Erythroblast (primary cell): ENCODE data around the gene GNPTG.
A peak's percentile ranks its signal among the peaks of the same experiment; 100 is the strongest.

Experiments used
- DNase-seq, 2 experiments: peaks; one replicate each; lab custom pipeline; 2025; lab: John Stamatoyannopoulos, UW
- GATA1 ChIP-seq: IDR thresholded peaks from 2 replicates; pipeline ENCODE4 v1.6.1; 2011; ENCODE audit warnings: low read depth, mild to moderate bottlenecking, control low read depth, low read length, moderate library complexity
- POLR2A ChIP-seq: IDR thresholded peaks from 2 replicates; pipeline ENCODE4 v1.6.1; 2011; ENCODE audit warnings: mild to moderate bottlenecking, low read length

GNPTG gene

DNA sequence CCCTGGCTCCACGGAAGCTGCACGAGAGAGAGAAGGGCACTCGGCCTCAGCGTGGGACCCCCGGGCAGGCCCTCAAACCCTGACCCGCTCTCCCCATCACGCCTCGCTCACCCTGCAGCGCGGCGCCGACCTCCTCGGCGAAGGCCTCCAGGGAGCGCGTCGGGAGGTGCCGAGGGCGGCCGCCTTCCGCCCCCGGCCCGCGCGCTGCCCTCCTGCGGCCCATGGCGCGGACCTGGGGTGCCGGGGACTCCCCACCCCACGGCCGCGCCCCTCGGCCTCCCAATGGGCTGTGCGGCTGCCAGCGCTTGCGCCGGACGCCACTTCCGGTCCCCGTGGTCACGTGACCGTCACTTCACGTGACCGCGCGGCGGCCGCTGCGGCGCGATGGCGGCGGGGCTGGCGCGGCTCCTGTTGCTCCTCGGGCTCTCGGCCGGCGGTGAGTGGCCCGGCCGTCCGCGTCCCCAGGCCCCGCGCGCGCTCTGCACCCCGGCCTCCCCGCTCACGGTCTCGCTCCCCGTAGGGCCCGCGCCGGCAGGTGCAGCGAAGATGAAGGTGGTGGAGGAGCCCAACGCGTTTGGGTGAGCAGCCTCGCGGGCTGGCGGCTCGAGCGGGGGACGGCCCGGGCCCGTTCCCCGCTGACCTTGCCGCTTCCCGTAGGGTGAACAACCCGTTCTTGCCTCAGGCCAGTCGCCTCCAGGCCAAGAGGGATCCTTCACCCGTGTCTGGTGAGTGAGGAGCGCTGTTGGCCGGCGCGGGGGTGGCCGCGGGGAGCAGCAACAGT is at the start of gene GNPTG, which contains the start of gene TSR3:
Gene GNPTG (plus strand): TSS at position 350 of the 781 bp plus-strand sequence. CDS start 35 bp downstream, at position 385.
Gene TSR3 (minus strand): TSS at position 297 of the 781 bp plus-strand sequence. CDS start 74 bp downstream, at position 223.
- peak; percentile 95 to 97 for DNase-seq
- TF ChIP-seq POLR2A: peak; percentile 75
- TF ChIP-seq GATA1: no peak

DNA sequence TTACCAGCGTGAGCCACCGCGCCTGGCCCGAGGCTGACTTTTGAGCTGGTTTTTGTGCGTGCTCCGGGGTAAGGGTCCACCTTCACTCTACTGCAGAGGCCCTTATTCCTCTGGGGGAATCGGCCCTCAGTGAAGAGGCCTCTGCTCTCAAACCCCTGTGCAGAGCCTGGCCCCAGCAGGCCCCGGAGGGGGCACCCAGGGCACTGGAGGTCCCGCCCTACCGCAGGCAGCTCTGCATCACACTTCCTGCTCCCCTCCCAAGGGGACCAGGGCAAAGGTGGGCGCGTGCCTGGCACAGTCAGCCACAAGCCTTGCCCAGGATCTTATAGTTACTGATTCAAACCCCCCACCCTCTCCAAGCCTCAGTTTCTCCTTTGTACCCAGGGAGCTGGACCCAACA is 45.9 kb upstream of the GNPTG start:
- no peak for DNase-seq
- TF ChIP-seq POLR2A (no peak), GATA1 (no peak)

DNA sequence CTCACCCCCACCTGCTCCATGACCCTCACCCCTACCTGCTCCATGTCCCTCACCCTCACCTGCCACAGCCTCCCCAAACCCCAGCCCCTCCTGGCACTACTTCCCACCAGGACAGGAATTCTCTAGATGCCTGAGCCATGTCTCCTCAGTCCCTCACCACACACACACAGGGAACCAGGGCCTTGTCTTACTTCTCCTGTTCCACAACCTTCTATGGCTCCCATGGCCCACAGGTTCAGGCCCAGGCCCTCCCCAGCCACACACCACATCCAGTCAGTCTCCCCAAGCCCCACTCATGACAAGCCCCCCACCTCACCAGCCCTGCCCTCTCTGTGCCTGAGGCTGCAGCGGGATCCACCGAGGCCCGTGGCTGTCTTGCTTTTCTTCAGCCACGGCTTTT is 45.4 kb upstream of the GNPTG start:
- no peak for DNase-seq
- TF ChIP-seq GATA1 (no peak), POLR2A (no peak)

DNA sequence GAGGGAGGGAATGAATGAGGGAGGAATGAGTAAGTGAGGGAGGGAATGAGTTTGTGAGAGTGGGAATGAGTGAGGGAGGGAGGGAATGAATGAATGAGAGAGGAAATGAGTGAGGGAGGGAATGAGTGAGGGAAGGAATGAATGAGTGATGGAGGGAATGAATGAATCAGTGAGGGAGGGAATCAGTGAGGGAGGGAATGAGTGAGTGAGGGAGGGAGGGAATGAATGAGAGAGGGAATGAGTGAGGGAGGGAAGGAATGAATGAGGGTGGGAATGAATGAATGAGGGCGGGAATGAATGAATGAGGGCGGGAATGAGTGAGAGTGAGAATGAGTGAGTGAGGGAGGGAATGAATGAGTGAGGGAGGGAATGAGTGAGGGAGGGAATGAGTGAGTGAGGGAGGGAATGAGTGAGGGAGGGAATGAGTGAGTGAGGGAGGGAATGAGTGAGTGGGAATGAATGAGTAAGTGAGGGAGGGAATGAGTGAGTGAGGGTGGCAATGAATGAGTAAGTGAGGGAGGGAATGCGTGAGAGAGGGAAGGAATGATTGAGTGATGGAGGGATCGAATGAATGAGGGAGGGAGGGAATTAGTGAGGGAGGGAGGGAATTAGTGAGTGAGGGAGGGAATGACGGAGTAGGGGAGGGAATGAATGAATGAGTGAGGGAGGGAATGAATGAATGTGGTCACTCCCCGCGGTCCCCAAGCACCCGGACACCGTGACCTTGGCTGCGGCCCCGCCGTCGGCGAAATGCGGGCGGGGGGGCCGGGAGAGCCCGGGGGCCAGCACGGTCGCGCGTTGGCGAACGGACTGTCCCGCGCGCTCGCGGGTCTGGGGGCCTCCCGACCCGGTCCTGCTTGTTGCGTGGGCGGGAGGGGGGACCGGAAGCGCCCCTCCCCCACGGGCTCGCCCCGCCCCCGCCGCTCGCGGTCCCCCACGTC is 43.4 kb upstream of the GNPTG start:
- TF ChIP-seq GATA1 (no peak), POLR2A (no peak)
- DNase-seq: peak in 1 of 2 experiments; percentile 92

DNA sequence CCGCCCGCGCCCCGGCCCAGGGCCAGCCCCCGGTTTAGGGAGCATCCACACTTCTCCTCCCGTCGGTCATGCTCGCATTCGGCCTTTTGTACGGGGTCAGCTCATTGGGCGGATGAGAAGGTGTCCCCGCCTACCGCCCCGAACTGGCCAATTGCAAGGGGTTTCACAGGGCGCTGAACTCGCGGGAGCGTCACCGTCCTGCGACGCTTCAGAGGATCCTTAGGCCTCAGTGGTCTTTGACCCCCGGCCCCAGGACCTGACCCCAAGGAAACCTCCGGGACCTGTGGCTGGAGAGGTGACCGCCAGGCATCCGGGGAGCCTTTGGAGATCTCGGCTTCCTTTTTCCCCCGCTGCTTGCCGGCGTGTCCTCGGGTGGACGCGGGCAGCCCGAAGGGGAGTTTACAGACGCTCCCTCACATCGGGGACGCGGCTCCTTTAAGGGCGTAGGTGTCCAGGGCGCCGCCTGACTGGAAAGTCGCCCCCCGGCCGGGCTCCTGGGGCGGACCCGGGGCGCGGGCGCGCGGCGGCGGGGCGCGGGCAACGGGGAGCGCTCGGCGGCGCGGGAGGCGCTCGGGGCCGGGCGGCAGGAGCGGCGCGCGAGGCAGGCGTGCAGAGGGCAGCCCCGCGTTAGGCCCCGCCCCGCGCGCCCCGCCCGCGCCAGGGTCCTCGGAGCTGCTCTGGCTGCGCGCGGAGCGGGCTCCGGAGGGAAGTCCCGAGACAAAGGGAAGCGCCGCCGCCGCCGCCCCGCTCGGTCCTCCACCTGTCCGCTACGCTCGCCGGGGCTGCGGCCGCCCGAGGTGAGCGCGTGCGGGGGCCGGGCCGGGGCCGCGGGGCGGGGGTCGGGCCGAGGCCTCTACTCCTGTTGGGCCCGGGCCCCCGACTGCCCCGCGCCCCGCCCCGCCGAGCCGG is 42.5 kb upstream of the GNPTG start, which contains the start of gene UBE2I:
Gene UBE2I (plus strand): TSS at position 660 of the 909 bp plus-strand sequence. CDS start 4,395 bp downstream, outside the sequence.
- DNase-seq: peak; percentile 99
- no peak for TF ChIP-seq GATA1
- TF ChIP-seq POLR2A: no peak

DNA sequence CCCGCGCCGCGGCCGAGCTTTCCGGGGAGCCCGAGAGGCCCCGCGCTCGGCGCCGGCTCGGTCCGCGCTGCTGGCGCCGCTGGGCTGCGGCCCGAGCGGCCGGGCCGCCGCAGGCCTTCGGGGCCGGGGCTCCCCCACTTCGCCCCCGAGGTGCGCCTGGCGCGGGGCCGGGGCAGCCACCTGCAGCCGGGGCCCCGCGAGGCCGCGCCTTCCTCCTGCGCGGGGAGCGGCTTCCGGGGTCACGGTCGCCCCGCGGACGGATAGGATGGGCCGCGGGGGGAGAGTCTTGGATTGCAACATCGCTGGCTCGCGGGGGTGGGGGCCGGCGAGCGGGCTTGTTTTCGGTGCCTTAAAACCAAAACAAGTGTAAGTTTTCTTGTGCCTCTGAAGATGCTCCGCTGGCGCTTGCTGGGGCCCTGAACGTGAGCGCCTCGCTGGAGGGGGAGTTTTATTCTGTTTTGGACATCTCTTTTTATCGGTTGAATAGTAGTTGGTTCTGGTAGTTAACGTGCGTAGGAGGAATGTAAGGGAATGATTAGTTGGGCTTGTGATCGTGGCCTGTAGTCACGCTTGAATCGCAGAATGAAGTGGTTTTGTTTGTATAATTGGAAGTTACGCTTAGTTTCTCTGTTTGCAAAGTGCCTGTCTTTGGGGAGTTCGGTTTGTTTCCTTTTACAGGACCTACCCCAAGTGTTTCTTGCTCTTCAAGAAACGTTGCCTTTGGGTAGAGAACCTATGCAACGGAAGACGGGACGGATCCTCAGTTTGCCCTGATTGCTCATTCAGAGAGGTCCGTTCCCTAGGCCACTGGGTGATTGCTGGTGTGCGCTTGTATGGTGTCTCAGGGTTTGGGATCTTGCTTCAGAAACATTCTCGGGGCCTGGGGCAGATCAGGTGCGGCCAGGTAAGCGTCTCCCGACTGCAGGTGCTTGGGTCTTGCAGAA is 41.6 kb upstream of the GNPTG start:
- no peak for TF ChIP-seq POLR2A
- no peak for TF ChIP-seq GATA1
- DNase-seq: peak; percentile 77 to 82

DNA sequence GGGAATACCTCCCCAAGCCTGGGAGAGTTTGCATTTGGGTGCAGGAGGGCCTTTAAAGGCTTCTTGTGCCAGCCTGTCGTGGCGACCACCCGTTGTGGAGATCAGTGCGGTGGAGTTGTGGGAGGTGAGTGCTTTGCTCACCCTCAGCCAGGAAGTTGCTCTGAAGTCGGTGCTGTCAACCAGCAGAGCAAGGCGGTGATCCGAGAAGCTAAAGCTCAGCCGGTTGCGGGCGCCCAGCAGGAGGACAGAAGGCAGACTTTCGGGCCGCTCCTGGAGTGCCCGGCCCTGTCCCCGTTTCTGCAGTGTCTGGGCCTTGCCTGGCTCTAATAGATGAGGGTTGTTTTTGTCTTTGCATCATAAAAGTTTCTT is 40.9 kb upstream of the GNPTG start:
- TF ChIP-seq POLR2A: no peak
- no peak for TF ChIP-seq GATA1

DNA sequence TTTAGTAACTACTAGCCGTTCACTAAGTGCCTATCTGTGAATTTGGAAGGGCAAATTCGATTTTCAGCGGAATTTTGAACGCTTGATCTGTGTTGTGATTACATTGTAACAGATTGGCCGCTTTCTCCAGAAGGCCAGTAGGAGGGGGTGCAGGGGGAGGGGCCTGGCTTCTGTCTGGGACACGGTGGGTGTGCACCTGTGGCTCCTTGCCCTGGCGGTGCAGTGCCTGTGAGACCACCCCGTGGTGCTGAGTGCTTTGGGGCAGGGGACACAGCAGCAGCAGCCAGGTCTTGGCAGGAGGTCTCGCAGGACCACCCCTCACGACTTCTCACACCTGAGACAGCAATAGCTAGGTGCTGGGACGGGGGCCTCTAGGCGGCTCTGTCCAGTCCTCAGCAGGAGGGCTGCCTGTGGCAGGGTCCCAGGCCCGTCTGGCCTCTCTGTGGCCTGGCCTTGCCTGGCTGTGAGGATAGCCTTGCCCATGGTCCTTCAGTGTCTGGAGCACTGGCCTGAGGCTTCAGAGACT is 40.5 kb upstream of the GNPTG start:
- TF ChIP-seq GATA1 (no peak), POLR2A (no peak)
- peak; percentile 47 to 55 for DNase-seq

More for the DNA sequence above, 40.9 kb upstream of the GNPTG start:
- peak; percentile 47 to 55 for DNase-seq

DNA sequence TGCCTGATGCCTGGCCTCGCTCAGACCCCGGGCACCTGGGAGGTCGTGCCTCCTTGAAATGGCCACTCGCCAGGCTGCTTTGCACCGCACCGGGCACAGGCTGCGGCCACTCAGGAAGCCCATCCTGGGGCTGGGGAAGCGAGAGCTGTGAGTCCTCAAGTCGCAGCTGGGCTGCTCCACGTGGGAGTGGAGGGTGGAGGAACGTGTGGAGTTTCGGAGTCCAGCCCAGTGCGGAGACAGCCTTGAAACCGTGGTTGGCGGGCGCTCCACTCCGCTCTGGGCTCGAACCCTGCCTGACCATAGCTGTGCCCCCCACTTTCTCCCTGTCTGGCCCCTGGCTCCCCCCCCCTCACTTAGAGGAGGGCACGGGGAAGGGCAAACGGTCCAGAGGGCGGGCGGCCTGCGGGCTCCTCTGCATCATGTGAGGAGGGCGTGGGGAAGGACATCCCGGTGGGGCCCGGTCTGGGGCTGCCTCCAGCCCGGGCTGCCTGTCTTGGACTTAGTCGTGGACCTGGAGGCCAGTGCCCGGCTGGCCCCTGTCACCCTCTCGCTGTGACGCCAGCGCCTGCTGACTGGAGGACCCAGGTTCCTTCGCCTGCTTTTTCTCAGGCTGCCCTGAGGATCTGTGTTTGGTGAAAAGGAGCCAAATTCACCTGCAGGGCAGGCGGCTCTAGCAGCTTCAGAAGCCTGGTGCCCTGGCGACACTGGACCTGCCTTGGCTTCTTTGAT is 39.8 kb upstream of the GNPTG start:
- TF ChIP-seq GATA1 (no peak), POLR2A (no peak)
- peak; percentile 50 to 53 for DNase-seq

DNA sequence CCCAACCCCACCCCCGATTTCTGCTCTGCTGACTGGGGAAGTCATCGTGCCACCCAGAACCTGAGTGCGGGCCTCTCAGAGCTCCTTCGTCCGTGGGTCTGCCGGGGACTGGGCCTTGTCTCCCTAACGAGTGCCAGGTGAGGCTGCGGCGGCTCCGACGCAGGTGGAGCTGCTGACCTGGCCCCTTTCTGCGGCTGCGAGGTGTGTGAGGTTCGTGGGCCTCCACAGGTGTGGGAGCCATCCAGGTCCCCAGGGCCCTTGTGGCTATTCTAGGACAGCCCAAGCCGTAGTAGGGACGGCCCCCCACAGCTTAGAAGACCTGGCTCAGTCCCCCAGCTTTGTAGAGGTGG is 39.3 kb upstream of the GNPTG start:
- TF ChIP-seq GATA1 (no peak), POLR2A (no peak)
- DNase-seq: no peak

DNA sequence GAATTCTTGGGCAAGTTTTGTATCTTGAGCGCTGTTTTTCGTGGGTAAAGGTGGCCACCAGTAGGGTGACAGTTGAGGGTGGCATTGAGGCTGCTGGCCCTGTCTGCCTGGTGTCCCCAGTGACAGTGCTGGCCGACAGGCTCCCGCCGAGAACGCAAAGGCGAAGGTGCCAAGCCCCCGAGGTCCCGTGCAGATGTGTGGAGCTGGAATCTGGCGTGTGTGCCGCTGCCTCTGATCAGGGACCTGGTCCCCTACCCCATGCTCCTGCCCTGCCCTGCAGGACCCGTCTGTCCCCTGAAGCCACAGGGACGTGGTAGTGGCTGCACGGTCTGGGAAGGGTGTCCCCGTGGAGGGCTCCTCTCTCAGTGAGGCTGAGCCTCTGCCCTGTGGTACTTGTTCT is 38.8 kb upstream of the GNPTG start:
- no peak for TF ChIP-seq GATA1
- TF ChIP-seq POLR2A: no peak
- DNase-seq: no peak
